ENCODE results near the gene COG6.

- TF ChIP-seq CTCF (IDR thresholded peaks at IDR 0.05) (no peak), POLR2A (IDR thresholded peaks at IDR 0.05) (no peak)
These were observed 81.6 kb downstream of the COG6 start for GRCh38 chr13:39737047-39737446.
